Caco-2 (cell line): ENCODE data around the gene CER1. TPM values are rescaled to one million over a fixed set of nuclear protein-coding genes. Genes with fewer than 3 reads are reported as not detected.

ENCODE experiments used
- BruUV-seq: library from RNA; stranded (reverse); fragments of 400-500 nt; replicated peaks from 2 replicates; lab custom pipeline; 2021; lab: Mats Ljungman, UMichigan
- CTCF ChIA-PET: fragments of 300-600 bp; sonication (Branson Sonifier 250); formaldehyde crosslinking; loops from one replicate; lab custom pipeline; 2022; ENCODE audit warnings: antibody characterized with exemption; lab: Charles Lee
- POLR2A ChIA-PET: fragments of 300-600 bp; sonication (Branson Sonifier 250); formaldehyde crosslinking; loops from one replicate; lab custom pipeline; 2022; ENCODE audit warnings: antibody characterized with exemption; lab: Charles Lee
- DNase-seq, 2 experiments: peaks; one replicate each; pipeline versions ENCODE4 v3.0.0 to v3.0.0-alpha.2; 2020 to 2022
- H3K27me3 ChIP-seq: replicated peaks from 2 replicates; pipeline ENCODE4 v1.6.0; 2011; ENCODE audit warnings: low read length; ENCODE audit not compliant: control insufficient read depth, insufficient read depth
- H3K36me3 ChIP-seq: 2 replicates; pipeline ENCODE4 v1.5.1; 2011; ENCODE audit warnings: low read length; ENCODE audit not compliant: control insufficient read depth, insufficient read depth
- H3K4me1 ChIP-seq: fragments of 250-450 bp; sonication (Bioruptor Pico); 2 replicates; pipeline ENCODE4 v1.5.1; 2020; ENCODE audit warnings: mild to moderate bottlenecking
- H3K4me3 ChIP-seq: 2 replicates; pipeline ENCODE4 v1.5.1; 2011; ENCODE audit warnings: low read depth, mild to moderate bottlenecking, control low read depth, low read length
- H3K9me3 ChIP-seq: fragments of 250-450 bp; sonication (Bioruptor Pico); 2 replicates; pipeline ENCODE4 v1.5.1; 2020; ENCODE audit warnings: mild to moderate bottlenecking, moderate library complexity
- H3K27ac Mint-ChIP-seq: one replicate; pipeline ENCODE4 v1.8.0; 2022; ENCODE audit warnings: mixed read lengths; ENCODE audit not compliant: unreplicated experiment
- H3K27me3 Mint-ChIP-seq: one replicate; pipeline ENCODE4 v1.8.0; 2022; ENCODE audit warnings: mixed read lengths; ENCODE audit not compliant: insufficient read depth, unreplicated experiment
- H3K36me3 Mint-ChIP-seq: one replicate; pipeline ENCODE4 v1.8.0; 2022; ENCODE audit warnings: mild to moderate bottlenecking, mixed read lengths; ENCODE audit not compliant: insufficient read depth, unreplicated experiment
- H3K4me1 Mint-ChIP-seq: one replicate; pipeline ENCODE4 v1.8.0; 2022; ENCODE audit warnings: low read depth, mixed read lengths; ENCODE audit not compliant: unreplicated experiment
- H3K4me3 Mint-ChIP-seq: one replicate; pipeline ENCODE4 v1.8.0; 2022; ENCODE audit warnings: mild to moderate bottlenecking, moderate library complexity, mixed read lengths; ENCODE audit not compliant: unreplicated experiment
- H3K9me3 Mint-ChIP-seq: one replicate; pipeline ENCODE4 v1.8.0; 2022; ENCODE audit warnings: mixed read lengths; ENCODE audit not compliant: unreplicated experiment
- intact Hi-C: fragments of 100-400 bp; cut with micrococcal nuclease; formaldehyde crosslinking; loops from one replicate; pipeline ENCODE4 v1.10.0; 2022; ENCODE audit not compliant: unreplicated experiment
- total RNA-seq: library from RNA; stranded (reverse); gene quantifications from 2 replicates; pipeline ENCODE4 v1.2.3, GENCODE V29; 2022
- TF ChIP-seq, protein P1 (sequence below), 2 experiments: fragments of 200-600 bp in 1 of 2; IDR thresholded peaks; 1 replicate in 1 of 2; 2 replicates in 1 of 2; pipeline versions ENCODE4 v1.5.1 to v1.8.0; 2011 to 2022; ENCODE audit warnings: antibody characterized with exemption in 1 of 2, control low read depth in 1 of 2, inconsistent platforms in 1 of 2, low read depth in 1 of 2, low read length in 1 of 2, mild to moderate bottlenecking in 1 of 2, moderate library complexity in 1 of 2; ENCODE audit not compliant: insufficient read depth in 1 of 2, severe bottlenecking in 1 of 2, unreplicated experiment in 1 of 2

Gene CER1
- total RNA-seq, 1 experiment from 2014 or later, result not detected

DNA sequence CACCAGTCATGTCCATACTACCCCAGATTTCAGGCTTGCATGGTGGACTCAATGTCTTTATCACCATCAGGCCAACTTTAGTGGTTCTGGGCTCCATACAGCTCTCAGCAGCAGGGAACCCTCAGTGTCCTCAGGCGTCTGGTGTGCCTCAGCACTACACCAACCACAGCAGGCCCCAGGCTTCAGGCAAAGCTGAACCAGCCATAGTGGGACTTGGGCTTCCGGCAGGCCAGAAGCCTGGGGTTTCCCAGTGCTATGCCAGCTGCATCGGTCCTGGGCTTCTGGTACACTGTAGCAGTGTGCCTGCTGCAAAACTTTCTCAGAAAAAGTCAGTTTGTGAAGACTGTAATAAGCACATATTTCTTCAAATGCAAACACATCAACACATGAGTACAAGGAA, 18.3 kb downstream of the CER1 start:
- no peaks in the 10 kb centered on the region for H3K4me1 Mint-ChIP-seq
- DNase-seq, result no peak
- intact Hi-C loops, result no loop called here

DNA sequence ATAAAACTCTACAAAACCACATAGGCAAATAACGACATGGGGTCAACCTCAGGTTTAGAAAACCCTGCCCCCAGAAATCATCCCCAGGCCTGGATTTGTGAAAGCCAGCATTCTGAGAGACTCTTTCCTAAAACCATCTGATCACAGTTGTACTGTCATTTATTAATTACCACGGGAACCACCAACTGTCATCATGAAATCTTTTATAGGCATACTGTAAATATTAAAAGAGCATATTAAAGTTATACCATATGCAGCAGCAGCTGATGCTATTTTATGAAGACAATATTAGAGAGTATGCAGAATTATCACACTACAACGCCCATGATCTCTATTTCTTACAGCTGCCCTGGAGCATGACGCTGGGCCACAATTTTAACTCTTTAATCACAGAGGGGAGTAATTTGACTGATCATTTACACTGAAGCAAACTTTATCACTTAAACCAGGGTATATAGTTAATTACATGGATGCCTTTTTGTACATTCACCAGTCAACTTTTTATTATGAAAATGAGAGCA, 20.3 kb downstream of the CER1 start:
- peaks cover 9% of the 10 kb centered on the region for H3K27me3 Mint-ChIP-seq
- H3K4me1 Mint-ChIP-seq, result no peaks in the 10 kb centered on the region
- no peaks in the 10 kb centered on the region for H3K27me3 ChIP-seq
- ChIA-PET POLR2A (no interaction called here), CTCF (no interaction called here)
- H3K36me3 Mint-ChIP-seq, result no peaks in the 10 kb centered on the region
- DNase-seq, result no peak
- peaks cover 13% of the 10 kb centered on the region for H3K9me3 Mint-ChIP-seq
- H3K36me3 ChIP-seq, result no peaks in the 10 kb centered on the region
- TF ChIP-seq, protein P1, sequence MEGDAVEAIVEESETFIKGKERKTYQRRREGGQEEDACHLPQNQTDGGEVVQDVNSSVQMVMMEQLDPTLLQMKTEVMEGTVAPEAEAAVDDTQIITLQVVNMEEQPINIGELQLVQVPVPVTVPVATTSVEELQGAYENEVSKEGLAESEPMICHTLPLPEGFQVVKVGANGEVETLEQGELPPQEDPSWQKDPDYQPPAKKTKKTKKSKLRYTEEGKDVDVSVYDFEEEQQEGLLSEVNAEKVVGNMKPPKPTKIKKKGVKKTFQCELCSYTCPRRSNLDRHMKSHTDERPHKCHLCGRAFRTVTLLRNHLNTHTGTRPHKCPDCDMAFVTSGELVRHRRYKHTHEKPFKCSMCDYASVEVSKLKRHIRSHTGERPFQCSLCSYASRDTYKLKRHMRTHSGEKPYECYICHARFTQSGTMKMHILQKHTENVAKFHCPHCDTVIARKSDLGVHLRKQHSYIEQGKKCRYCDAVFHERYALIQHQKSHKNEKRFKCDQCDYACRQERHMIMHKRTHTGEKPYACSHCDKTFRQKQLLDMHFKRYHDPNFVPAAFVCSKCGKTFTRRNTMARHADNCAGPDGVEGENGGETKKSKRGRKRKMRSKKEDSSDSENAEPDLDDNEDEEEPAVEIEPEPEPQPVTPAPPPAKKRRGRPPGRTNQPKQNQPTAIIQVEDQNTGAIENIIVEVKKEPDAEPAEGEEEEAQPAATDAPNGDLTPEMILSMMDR (IDR thresholded peaks at IDR 0.05; ENCODE audit: insufficient read depth in 1 of 2, low read depth in 1 of 2, low read length in 1 of 2, severe bottlenecking in 1 of 2, unreplicated experiment in 1 of 2), result no peak
- no peak overlapping the region for H3K27ac Mint-ChIP-seq
- H3K4me3 Mint-ChIP-seq, result no peak overlapping the region
- no TSS peak for BruUV-seq
- H3K4me1 ChIP-seq, result no peaks in the 10 kb centered on the region
- no peaks in the 10 kb centered on the region for H3K9me3 ChIP-seq
- no peak overlapping the region for H3K4me3 ChIP-seq
- intact Hi-C loops, result no loop called here

More for the DNA sequence above, 18.3 kb downstream of the CER1 start:
- no peak overlapping the region for H3K4me3 ChIP-seq
- no peaks in the 10 kb centered on the region for H3K36me3 Mint-ChIP-seq
- POLR2A ChIA-PET, result no interaction called here
- H3K27me3 ChIP-seq, result no peaks in the 10 kb centered on the region
- H3K4me1 ChIP-seq, result no peaks in the 10 kb centered on the region
- no peak overlapping the region for H3K27ac Mint-ChIP-seq
- BruUV-seq, result no TSS peak
- H3K9me3 ChIP-seq, result no peaks in the 10 kb centered on the region
- peaks cover 14% of the 10 kb centered on the region for H3K9me3 Mint-ChIP-seq
- H3K36me3 ChIP-seq, result no peaks in the 10 kb centered on the region
- TF ChIP-seq, protein P1 (IDR thresholded peaks at IDR 0.05; ENCODE audit: insufficient read depth in 1 of 2, low read depth in 1 of 2, low read length in 1 of 2, severe bottlenecking in 1 of 2, unreplicated experiment in 1 of 2), result no peak
- peaks cover 6% of the 10 kb centered on the region for H3K27me3 Mint-ChIP-seq
- no peak overlapping the region for H3K4me3 Mint-ChIP-seq
- CTCF ChIA-PET, result no interaction called here

GRCh38 chr9:14693251-14693861, 29.2 kb downstream of the CER1 start, which contains the start of gene ZDHHC21:
Gene ZDHHC21 (minus strand): TSS chr9:14693432. CDS start chr9:14674340, 19,092 bp downstream.
- intact Hi-C loops, result loop anchor here (10.0 kb wide), 1 partner anchor 71 kb away; no protein-coding TSS in a partner anchor
- POLR2A ChIA-PET, result no interaction called here

More at GRCh38 chr9:14693251-14693861, 29.2 kb downstream of the CER1 start, which contains the start of gene ZDHHC21:
- Mint-ChIP-seq H3K4me3 (peak within 1 kb of the TSS; percentile 87), H3K9me3 (no peaks in the 10 kb centered on the region), H3K4me1 (no peaks in the 10 kb centered on the region), H3K27me3 (peaks cover 3% of the 10 kb centered on the region), H3K27ac (peak within 1 kb of the TSS; percentile 80), H3K36me3 (peaks cover 12% of the 10 kb centered on the region)
- peak; percentile 40 to 60 for DNase-seq
- no peaks in the 10 kb centered on the region for H3K4me1 ChIP-seq
- TF ChIP-seq, protein P1 (IDR thresholded peaks at IDR 0.05; ENCODE audit: insufficient read depth in 1 of 2, low read depth in 1 of 2, low read length in 1 of 2, severe bottlenecking in 1 of 2, unreplicated experiment in 1 of 2), result no peak
- H3K4me3 ChIP-seq, result peak within 1 kb of the TSS; percentile 47
- H3K9me3 ChIP-seq, result no peaks in the 10 kb centered on the region
- no peaks in the 10 kb centered on the region for H3K36me3 ChIP-seq
- no TSS peak for BruUV-seq
- H3K27me3 ChIP-seq, result no peaks in the 10 kb centered on the region
- CTCF ChIA-PET, result no interaction called here
